ENCODE measurements around the gene CABP4.

- TF ChIP-seq POLR2A (IDR thresholded peaks at IDR 0.05; ENCODE audit: low read depth, low read length) = no peak
- TF ChIP-seq CTCF (IDR thresholded peaks at IDR 0.05; ENCODE audit: extremely low read depth in 1 of 2, insufficient read depth in 1 of 2, low read depth in 1 of 2, low read length in 2 of 2) = no peak
- no peak for TF ChIP-seq MAX (IDR thresholded peaks at IDR 0.05; ENCODE audit: insufficient read depth, insufficient read length)
Measured at GRCh38 chr11:67458266-67458665, 3.1 kb downstream of the CABP4 start.
